Heart left ventricle (tissue), 16 donors: ENCODE results near the gene SLC27A2. TPM values are rescaled to one million over a fixed set of nuclear protein-coding genes. Genes with fewer than 3 reads are reported as not detected.

Source experiments
- ATAC-seq, 4 donors: fragments of 200-7000 bp; cut with Tn5 transposase; one replicate each; pipeline ENCODE4 v1.9.1; 2020 to 2022; ENCODE audit warnings: moderate library complexity in 4 of 4, mild to moderate bottlenecking in 3 of 4, moderate number of reproducible peaks in 1 of 4
- DNase-seq, 5 donors: peaks; one replicate each; pipeline ENCODE4 v3.0.0-alpha.2; 2020
- H3K27ac ChIP-seq, 12 donors: fragments of 200-600 bp; sonication (generic) in 4 of 12; one replicate each; pipeline versions ENCODE4 v1.5.0 to v1.8.0; 2016 to 2022; ENCODE audit warnings: mild to moderate bottlenecking in 2 of 12
- H3K27me3 ChIP-seq, 9 donors: fragments of 200-600 bp; sonication (generic) in 2 of 9; one replicate each; pipeline versions ENCODE4 v1.5.1 to v1.8.0; 2016 to 2022; ENCODE audit warnings: mild to moderate bottlenecking in 3 of 9
- H3K36me3 ChIP-seq, 9 donors: fragments of 200-600 bp; sonication (generic) in 2 of 9; one replicate each; pipeline versions ENCODE4 v1.5.0 to v1.8.0; 2018 to 2022; ENCODE audit warnings: mild to moderate bottlenecking in 2 of 9
- H3K4me1 ChIP-seq, 12 donors: fragments of 200-600 bp; sonication (generic) in 4 of 12; one replicate each; pipeline versions ENCODE4 v1.5.0 to v1.8.0; 2016 to 2022; ENCODE audit warnings: mild to moderate bottlenecking in 3 of 12
- H3K4me3 ChIP-seq, 12 donors: fragments of 200-600 bp; sonication (generic) in 4 of 12; one replicate each; pipeline versions ENCODE4 v1.5.0 to v1.8.0; 2017 to 2022; ENCODE audit warnings: mild to moderate bottlenecking in 9 of 12, moderate library complexity in 4 of 12
- H3K9me3 ChIP-seq, 12 donors: fragments of 200-600 bp; sonication (generic) in 4 of 12; one replicate each; pipeline versions ENCODE4 v1.5.0 to v1.8.0; 2016 to 2022; ENCODE audit warnings: mild to moderate bottlenecking in 1 of 12
- POLR2A ChIP-seq, 2 donors: fragments of 450-650 bp; IDR thresholded peaks; one replicate each; pipeline ENCODE4 v1.6.1; 2017; ENCODE audit warnings: antibody characterized with exemption in 2 of 2, mild to moderate bottlenecking in 2 of 2, moderate library complexity in 2 of 2
- WGBS, 4 donors: extraction: QIAGEN DNeasy Blood & Tissue Kit in 2 of 4; methylation state at CpG; one replicate each; pipeline versions ENCODE4 v1.1.5 to v1.1.7; 2013 to 2018; 5-methylcytosine and 5-hydroxymethylcytosine counted together
- intact Hi-C, 10 donors: fragments of 100-400 bp; cut with DNase I; formaldehyde crosslinking; loops; one replicate each; pipeline versions ENCODE4 v1.11.1 to v1.14.2; 2022
- polyA plus RNA-seq, 2 donors: library from polyadenylated mRNA; stranded (reverse); fragments of 200-250 nt; gene quantifications; one replicate each; pipeline ENCODE4 v1.2.3, GENCODE V29; 2013
- total RNA-seq, 9 donors: library from RNA; depleted of rRNA in 2 of 9; stranded (reverse); fragments of >200 nt in 2 of 9; fragmentation: NEBNext Ultra II Directional in 3 of 9; extraction: Animal tissue kit (Norgen Biotek cat#: 25700) in 3 of 9; gene quantifications; one replicate each; pipeline versions ENCODE4 v1.1.0 to v1.2.4, GENCODE V29; 2016 to 2023
- TF ChIP-seq, protein P1 (sequence below), 12 donors: fragments of 200-600 bp; sonication (generic) in 4 of 12; IDR thresholded peaks; one replicate each; pipeline versions ENCODE4 v1.5.0 to v1.8.0; 2018 to 2022; ENCODE audit warnings: antibody characterized with exemption in 12 of 12, mild to moderate bottlenecking in 5 of 12
- donor health status: ischemic (EF 13 %, LVEDD 7.1; RV severe dilation, severe dysfunction).
- donor health status: healthy with polysubstance abuse.
- donor health status: DM: no; HTN: yes; CAD: no.
- donor health status: DM: no; HTN: no; CAD: no.
- donor health status: ischemic (EF 25% LVEDD 6.9; RV normal size, moderate dysfunction).
- donor health status: ischemic (EF 25% LVEDD 5.7; RV mildly dilated, moderate dysfunction).
- donor health status: healthy.
- donor health status: DM: yes; HTN: yes; CAD: no.
- donor health status: ischemic (EF 35%, LVEDD 5.7; RV mildly dilated, moderate dysfunction).
- donor health status: nonischemic (EF 11% LVEDD 7.7; RV severe dilation, severe dysfunction).
- donor health status: DM: yes; HTN: yes; CAD: no.
- donor health status: PGD.
- donor health status: ischemic (EF 29% LVEDD 5.4; RV normal size, mild dysfunction).
- donor health status: nonischemic (EF 23%, LVEDD 6.1; RV moderate dilation, normal function).

SLC27A2 gene
- total and polyA plus RNA-seq, 11 donors = 0.04 to 0.29 (median 0.12) TPM; not detected in 8

DNA sequence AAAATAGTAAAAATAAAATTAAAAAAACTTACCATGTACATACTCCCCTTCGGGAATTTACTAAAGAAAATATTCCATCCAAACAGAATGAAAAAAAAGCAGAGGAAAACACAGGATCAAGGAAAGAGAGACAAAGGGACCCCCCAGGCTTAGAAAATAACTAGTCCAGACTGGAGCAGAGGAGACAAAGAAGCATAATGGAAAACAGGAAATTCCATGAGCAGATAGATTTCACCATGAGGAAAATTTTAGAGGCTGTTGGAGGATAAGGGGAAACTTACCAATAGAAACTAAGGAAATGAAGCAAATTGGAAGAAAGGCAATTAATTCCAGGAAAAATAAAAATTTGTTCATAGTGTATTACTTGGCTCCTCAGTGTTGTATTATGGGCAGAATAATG lies 36.7 kb downstream of the SLC27A2 start:
- DNase-seq = no peak
- intact Hi-C loops = no loop called here
- H3K27me3 ChIP-seq = peaks cover 0 to 7% (median 0%) of the 10 kb centered on the region in 9 donors
- 56 to 77% (median 64%) methylated on average over 1 of the region's 1 CpG for WGBS, 4 donors
- H3K4me3 ChIP-seq = no peak overlapping the region
- no peaks in the 10 kb centered on the region for H3K9me3 ChIP-seq
- no peaks in the 10 kb centered on the region for H3K36me3 ChIP-seq
- no peak overlapping the region for H3K27ac ChIP-seq
- no peak for ATAC-seq
- no peak for TF ChIP-seq POLR2A (IDR thresholded peaks at IDR 0.05)
- TF ChIP-seq, protein P1, sequence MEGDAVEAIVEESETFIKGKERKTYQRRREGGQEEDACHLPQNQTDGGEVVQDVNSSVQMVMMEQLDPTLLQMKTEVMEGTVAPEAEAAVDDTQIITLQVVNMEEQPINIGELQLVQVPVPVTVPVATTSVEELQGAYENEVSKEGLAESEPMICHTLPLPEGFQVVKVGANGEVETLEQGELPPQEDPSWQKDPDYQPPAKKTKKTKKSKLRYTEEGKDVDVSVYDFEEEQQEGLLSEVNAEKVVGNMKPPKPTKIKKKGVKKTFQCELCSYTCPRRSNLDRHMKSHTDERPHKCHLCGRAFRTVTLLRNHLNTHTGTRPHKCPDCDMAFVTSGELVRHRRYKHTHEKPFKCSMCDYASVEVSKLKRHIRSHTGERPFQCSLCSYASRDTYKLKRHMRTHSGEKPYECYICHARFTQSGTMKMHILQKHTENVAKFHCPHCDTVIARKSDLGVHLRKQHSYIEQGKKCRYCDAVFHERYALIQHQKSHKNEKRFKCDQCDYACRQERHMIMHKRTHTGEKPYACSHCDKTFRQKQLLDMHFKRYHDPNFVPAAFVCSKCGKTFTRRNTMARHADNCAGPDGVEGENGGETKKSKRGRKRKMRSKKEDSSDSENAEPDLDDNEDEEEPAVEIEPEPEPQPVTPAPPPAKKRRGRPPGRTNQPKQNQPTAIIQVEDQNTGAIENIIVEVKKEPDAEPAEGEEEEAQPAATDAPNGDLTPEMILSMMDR (IDR thresholded peaks at IDR 0.05) = no peak
- H3K4me1 ChIP-seq = no peaks in the 10 kb centered on the region

DNA sequence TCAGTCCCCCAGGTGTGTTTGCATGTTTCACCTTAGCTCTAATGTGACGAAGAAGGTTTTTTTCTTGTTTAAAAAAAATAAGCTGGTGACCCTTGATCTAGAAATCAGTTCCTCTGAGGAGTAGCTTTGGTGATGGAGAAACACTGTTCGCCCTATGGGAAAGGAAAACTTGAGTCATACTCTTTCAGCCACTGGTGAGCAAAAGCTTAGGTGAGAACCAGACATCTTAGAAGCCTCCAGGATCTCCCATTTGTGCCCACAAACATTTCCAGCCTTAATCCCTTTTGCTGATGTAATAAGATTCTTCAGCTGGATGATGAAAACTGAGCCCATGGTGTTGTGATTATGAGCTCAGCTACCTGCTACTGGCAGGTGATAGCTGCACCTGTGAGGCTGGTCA lies 37.8 kb downstream of the SLC27A2 start:
- Histone ChIP-seq H3K27me3 (peaks cover 0 to 7% (median 0%) of the 10 kb centered on the region in 9 donors), H3K27ac (no peak overlapping the region), H3K4me3 (no peak overlapping the region), H3K4me1 (no peaks in the 10 kb centered on the region), H3K36me3 (no peaks in the 10 kb centered on the region), H3K9me3 (no peaks in the 10 kb centered on the region)
- DNase-seq (no peak), ATAC-seq (no peak)
- intact Hi-C loops = no loop called here
- no peak for TF ChIP-seq POLR2A (IDR thresholded peaks at IDR 0.05)
- TF ChIP-seq, protein P1 (IDR thresholded peaks at IDR 0.05) = no peak
- WGBS, 4 donors = 88 to 92% (median 90%) methylated on average over 2 of the region's 2 CpGs

DNA sequence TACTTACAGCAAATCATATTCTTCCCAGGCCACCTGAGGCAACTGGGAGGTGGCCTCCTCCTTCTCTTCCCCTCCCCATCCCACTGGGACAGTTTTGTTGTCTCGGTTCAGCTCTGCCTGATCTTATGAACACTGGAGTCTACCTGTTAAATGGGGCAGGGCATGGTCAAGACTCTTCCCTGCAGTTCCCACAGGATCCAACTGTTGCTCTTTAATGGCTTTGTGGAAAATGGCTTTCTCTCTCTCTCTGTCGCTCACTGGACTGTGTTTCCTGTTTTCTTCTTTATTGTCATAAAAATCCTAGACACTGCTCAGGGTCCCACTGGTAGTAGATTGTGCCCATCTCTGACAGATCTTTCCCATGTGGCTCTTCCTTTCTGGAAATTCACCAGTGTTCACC lies 40.2 kb downstream of the SLC27A2 start:
- no peak overlapping the region for H3K27ac ChIP-seq
- no peak overlapping the region for H3K4me3 ChIP-seq
- WGBS, 4 donors = 64 to 76% (median 70%) methylated on average over 2 of the region's 2 CpGs

DNA sequence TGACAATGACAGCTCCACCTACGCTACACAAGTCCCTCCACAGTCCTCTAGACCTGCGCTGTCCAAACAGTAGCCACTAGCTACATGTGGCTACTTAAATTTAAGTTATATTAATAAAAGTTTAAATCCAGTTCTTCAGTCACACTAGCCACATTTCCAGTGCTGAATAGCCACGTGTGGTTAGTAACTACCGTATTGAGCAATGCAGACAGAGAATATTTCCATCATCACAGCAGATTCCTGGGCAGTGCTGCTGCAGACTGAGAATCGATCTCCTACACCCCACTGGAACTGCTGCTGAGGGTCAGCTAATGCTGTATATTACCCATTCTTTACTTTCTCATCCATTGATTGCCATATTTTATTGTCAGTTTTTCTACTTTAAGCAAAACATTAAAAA lies 42.6 kb downstream of the SLC27A2 start:
- ATAC-seq = no peak
- WGBS, 4 donors = 72 to 77% (median 77%) methylated on average over 5 of the region's 5 CpGs
- intact Hi-C loops = no loop called here

More for the DNA sequence above, 40.2 kb downstream of the SLC27A2 start:
- ATAC-seq (no peak), DNase-seq (no peak)
- intact Hi-C loops = no loop called here
- Histone ChIP-seq H3K4me1 (no peaks in the 10 kb centered on the region), H3K27me3 (peaks cover 0 to 7% (median 0%) of the 10 kb centered on the region in 9 donors), H3K9me3 (no peaks in the 10 kb centered on the region), H3K36me3 (no peaks in the 10 kb centered on the region)
- TF ChIP-seq, protein P1 (IDR thresholded peaks at IDR 0.05) = no peak
- TF ChIP-seq POLR2A (IDR thresholded peaks at IDR 0.05) = no peak

More for the DNA sequence above, 42.6 kb downstream of the SLC27A2 start:
- Histone ChIP-seq H3K4me3 (no peak overlapping the region), H3K4me1 (no peaks in the 10 kb centered on the region), H3K36me3 (no peaks in the 10 kb centered on the region), H3K27ac (no peak overlapping the region), H3K27me3 (peaks cover 0 to 7% (median 0%) of the 10 kb centered on the region in 9 donors), H3K9me3 (no peaks in the 10 kb centered on the region)
- DNase-seq = no peak
- no peak for TF ChIP-seq POLR2A (IDR thresholded peaks at IDR 0.05)
- TF ChIP-seq, protein P1 (IDR thresholded peaks at IDR 0.05) = no peak
